ENCODE measurements around the gene PRR27.

Gene PRR27

GRCh38 chr4:70179811-70180210, 25.8 kb downstream of the PRR27 start:
- no peaks in the 10 kb centered on the region for H3K4me1 ChIP-seq (ENCODE audit: low read depth, poor library complexity, severe bottlenecking)
- H3K27me3 ChIP-seq (ENCODE audit: insufficient read depth, low read depth) = no peaks in the 10 kb centered on the region
- no peak overlapping the region for H3K27ac ChIP-seq
- no peak overlapping the region for H2AFZ ChIP-seq (ENCODE audit: low read depth)
- no peaks in the 10 kb centered on the region for H4K20me1 ChIP-seq (ENCODE audit: insufficient read depth)
- H3K9ac ChIP-seq = no peak overlapping the region
- no peak overlapping the region for H3K4me3 ChIP-seq (IDR thresholded peaks at IDR 0.05; ENCODE audit: insufficient read depth, low read depth, low read length)
- TF ChIP-seq CTCF (conservative IDR thresholded peaks at IDR 0.05; ENCODE audit: low read depth, low read length) = no peak
- H3K36me3 ChIP-seq (ENCODE audit: insufficient read depth) = no peaks in the 10 kb centered on the region
- H3K79me2 ChIP-seq (ENCODE audit: insufficient read depth, low read depth) = no peaks in the 10 kb centered on the region
- no peak overlapping the region for H3K4me2 ChIP-seq

DNA sequence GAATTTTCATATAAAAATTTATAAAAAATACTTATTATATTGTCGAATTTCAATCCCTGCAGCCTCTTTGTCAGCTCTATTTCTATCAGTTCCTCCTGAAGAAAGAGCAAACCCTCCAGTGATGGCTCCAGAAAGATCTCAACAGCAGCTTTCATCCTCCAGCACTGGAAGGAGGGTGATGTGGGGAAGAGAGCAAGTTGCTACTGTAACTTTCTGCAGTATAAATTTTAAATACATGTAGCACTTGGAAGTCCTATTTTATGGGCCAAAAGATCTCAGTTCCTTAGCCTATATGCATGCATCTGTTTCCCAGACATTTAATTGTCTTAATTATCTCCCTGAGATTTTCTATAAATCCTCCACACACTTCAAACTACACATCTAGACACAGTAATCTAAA, 27.8 kb downstream of the PRR27 start:
- Histone ChIP-seq H3K79me2 (ENCODE audit: insufficient read depth, low read depth) (no peaks in the 10 kb centered on the region), H3K4me1 (ENCODE audit: low read depth, poor library complexity, severe bottlenecking) (no peaks in the 10 kb centered on the region), H3K4me3 (IDR thresholded peaks at IDR 0.05; ENCODE audit: insufficient read depth, low read depth, low read length) (no peak overlapping the region), H3K27ac (no peak overlapping the region), H3K9ac (no peak overlapping the region), H2AFZ (ENCODE audit: low read depth) (no peak overlapping the region), H3K36me3 (ENCODE audit: insufficient read depth) (no peaks in the 10 kb centered on the region), H3K4me2 (no peak overlapping the region), H3K27me3 (ENCODE audit: insufficient read depth, low read depth) (no peaks in the 10 kb centered on the region), H4K20me1 (ENCODE audit: insufficient read depth) (no peaks in the 10 kb centered on the region)
- no peak for TF ChIP-seq CTCF (conservative IDR thresholded peaks at IDR 0.05; ENCODE audit: low read depth, low read length)

- no peak overlapping the region for H2AFZ ChIP-seq (ENCODE audit: low read depth)
- H3K4me3 ChIP-seq (IDR thresholded peaks at IDR 0.05; ENCODE audit: insufficient read depth, low read depth, low read length) = no peak overlapping the region
- no peaks in the 10 kb centered on the region for H3K4me1 ChIP-seq (ENCODE audit: low read depth, poor library complexity, severe bottlenecking)
- no peak for TF ChIP-seq CTCF (conservative IDR thresholded peaks at IDR 0.05; ENCODE audit: low read depth, low read length)
- H3K9ac ChIP-seq = no peak overlapping the region
- H3K79me2 ChIP-seq (ENCODE audit: insufficient read depth, low read depth) = no peaks in the 10 kb centered on the region
- no peaks in the 10 kb centered on the region for H3K27me3 ChIP-seq (ENCODE audit: insufficient read depth, low read depth)
- H3K27ac ChIP-seq = no peak overlapping the region
- no peaks in the 10 kb centered on the region for H4K20me1 ChIP-seq (ENCODE audit: insufficient read depth)
- H3K36me3 ChIP-seq (ENCODE audit: insufficient read depth) = no peaks in the 10 kb centered on the region
- H3K4me2 ChIP-seq = no peak overlapping the region
These were observed 28.6 kb downstream of the PRR27 start for GRCh38 chr4:70182517-70183167.

DNA sequence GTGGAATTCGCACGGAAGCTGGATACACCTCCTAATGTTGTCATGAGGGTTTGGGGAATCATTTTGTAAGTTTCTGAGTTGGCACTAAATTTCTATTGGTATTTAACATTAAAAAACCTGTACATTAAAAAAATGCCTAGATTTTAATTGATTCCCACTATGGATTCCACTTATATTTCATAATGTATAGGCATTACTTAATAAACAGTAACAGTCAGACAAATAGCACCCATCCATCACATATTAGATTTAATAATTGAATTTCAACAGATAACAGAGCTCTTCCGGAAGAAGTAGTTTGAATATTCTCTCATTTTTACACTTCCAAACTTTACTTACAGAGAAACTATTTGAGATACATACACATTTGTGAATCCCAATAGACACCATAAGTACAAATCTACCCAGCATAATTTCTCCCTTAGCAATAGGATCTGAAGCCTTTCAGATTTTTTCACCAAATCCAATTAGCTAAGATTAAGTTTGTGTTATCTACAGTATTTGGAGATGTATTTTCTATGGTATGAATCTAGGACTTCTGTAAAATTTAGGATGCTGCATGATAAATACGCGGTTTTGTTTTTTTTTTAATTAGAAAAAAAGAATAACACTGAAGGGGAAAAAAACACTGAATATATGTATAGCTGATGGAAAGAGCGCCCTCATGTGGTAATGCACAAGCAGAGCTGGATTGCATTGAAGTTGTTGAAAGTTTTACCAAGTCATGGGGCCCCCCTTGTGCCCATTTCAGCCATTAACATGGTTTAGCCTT, 29.3 kb downstream of the PRR27 start:
- Histone ChIP-seq H3K9ac (no peak overlapping the region), H3K27ac (no peak overlapping the region), H4K20me1 (ENCODE audit: insufficient read depth) (no peaks in the 10 kb centered on the region), H3K4me1 (ENCODE audit: low read depth, poor library complexity, severe bottlenecking) (no peaks in the 10 kb centered on the region), H2AFZ (ENCODE audit: low read depth) (no peak overlapping the region), H3K4me2 (no peak overlapping the region), H3K36me3 (ENCODE audit: insufficient read depth) (no peaks in the 10 kb centered on the region), H3K4me3 (IDR thresholded peaks at IDR 0.05; ENCODE audit: insufficient read depth, low read depth, low read length) (no peak overlapping the region), H3K79me2 (ENCODE audit: insufficient read depth, low read depth) (no peaks in the 10 kb centered on the region), H3K27me3 (ENCODE audit: insufficient read depth, low read depth) (no peaks in the 10 kb centered on the region)
- TF ChIP-seq CTCF (conservative IDR thresholded peaks at IDR 0.05; ENCODE audit: low read depth, low read length) = peak; percentile 96
